ENCODE data around the gene RBM28.

Gene RBM28

DNA sequence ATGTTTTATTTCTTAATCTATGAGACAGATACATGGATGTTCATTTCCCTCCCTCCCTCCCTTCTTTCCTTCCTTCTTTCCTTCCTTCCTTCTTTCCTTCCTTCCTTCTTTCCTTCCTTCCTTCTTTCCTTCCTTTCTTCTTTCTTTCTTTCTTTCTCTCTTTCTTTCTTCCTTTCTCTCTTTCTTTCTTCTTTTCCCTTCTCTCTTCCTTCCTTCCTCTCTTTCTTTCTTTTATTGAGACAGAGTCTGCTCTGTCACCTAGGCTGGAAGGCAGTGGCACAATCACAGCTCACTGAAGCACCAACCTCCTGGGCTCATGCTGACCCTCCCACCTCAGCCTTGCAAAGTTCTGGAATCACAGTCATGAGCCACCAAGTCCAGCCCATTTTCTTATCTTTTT is 23.3 kb upstream of the RBM28 start:
- DNase-seq, result no peak

DNA sequence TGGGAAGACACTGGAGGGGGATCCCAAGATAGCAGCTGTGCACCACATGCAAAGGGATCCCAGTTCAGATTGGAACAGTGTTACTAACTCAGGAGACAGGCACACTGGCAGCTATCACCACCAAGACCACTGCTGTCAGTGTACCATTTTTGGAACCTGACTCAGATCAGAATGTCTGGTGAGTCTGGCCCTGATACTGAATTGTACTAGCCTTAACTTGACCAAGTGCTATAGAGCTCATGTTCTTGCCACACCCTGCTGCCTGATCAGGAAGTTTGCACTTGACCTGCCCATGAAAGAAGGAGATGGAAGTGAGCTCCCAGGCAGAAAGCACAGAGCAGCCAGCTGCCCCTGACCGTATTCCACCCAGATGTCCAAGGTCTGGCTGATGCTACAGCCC is 22.6 kb upstream of the RBM28 start:
- DNase-seq, result no peak

DNA sequence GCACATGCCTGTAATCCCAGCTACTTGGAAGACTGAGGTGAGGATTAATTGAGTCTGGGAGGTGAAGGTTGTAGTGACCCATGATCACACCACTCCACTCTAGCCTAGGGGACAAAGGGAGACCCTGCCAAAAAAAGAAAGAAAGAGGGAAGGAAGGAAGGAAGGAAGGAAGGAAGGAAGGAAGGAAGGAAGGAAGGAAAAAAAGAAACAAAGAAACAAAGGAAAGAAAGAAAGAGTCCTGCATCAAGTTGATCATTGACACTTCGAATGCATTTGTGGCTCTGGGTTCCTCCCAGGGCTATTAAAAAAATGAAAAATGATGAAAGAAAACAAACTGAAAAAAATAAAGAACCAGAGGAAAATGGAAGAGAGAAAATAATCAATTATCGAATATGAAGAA is 21.7 kb upstream of the RBM28 start:
- DNase-seq, result no peak

- no peak for DNase-seq
These were observed 20.6 kb upstream of the RBM28 start for GRCh38 chr7:128364166-128364870.

- no peak for DNase-seq
These were observed 19.6 kb upstream of the RBM28 start for GRCh38 chr7:128363261-128363721.

DNA sequence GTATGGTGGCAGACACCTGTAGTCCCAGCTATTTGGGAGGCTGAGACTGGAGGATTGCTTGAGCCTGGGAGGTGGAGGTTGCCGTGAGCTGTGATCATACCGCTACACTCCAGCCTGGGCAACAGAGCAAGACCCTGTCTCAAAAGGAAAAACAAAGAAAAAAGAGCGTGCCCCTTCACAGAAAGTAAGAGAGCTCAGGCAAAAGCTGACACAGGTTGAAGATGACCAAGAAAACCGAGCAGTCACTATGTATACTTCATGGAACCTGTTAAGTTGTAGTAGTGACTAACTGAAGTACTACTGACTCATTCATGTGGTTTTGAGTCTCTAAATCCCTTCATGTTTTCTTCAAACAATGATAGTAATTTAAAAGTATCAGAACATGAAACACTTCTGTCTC is 19.0 kb upstream of the RBM28 start:
- no peak for DNase-seq

GRCh38 chr7:128361411-128362379 is 18.0 kb upstream of the RBM28 start, which contains the start of gene PRRT4:
Gene PRRT4 (minus strand): TSS chr7:128361690.
- DNase-seq, result no peak

DNA sequence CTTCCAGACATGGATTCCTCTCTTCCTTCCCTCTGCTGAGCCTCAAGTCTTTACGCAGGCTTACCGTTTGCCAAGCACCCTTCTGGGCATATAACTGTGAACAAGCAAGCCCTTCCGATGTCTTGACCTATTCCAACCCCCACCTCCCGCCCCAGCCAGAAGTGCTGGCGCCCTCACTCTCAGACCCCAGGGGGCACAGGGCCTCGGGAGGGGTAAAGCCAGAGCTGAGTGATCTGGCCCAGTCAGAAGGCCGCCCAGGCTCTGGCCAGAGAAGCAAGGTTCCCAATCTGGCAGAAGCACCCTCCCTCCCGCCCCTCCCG is 16.6 kb upstream of the RBM28 start:
- no peak for DNase-seq

DNA sequence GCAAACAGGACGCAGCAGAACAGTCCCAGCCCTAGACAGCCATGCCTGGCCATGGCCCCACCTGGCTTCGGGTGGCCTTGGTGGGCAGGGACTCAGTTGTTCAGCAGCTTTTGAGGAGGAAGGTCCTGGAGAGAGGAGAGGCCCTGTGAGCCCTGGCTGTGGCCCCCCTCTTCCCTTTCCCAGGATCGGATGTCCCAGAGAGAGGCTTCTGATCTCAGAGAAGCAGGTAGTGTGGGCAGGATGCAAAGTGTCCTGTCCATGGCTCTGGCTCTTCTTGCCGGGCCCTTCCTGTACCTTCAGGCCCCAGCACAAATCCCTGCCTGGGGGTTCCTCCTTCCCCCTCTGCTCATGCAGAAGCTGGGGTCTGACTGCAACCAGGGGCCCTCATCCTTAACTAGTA is 16.2 kb upstream of the RBM28 start:
- no peak for DNase-seq

GRCh38 chr7:128359336-128359735 is 15.6 kb upstream of the RBM28 start:
- DNase-seq, result no peak

DNA sequence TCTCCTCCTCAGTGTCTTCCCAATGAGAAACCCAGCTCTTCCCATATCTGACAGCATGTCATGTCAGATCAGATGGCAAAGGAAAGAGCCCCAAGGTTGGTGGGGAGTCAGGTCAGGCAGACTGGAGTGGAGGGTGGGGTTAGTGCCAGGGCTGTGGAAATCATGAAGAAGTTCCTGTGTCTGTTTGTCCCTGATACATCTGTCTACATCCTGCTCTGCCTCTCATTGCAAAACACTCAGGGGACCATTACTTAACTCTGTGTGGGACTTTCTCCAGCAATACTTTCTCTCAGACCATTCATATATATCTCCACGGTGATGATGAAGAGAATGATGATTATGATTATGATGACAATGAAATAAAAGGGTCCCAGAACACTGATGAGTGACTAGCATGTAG is 14.5 kb upstream of the RBM28 start:
- no peak for DNase-seq

DNA sequence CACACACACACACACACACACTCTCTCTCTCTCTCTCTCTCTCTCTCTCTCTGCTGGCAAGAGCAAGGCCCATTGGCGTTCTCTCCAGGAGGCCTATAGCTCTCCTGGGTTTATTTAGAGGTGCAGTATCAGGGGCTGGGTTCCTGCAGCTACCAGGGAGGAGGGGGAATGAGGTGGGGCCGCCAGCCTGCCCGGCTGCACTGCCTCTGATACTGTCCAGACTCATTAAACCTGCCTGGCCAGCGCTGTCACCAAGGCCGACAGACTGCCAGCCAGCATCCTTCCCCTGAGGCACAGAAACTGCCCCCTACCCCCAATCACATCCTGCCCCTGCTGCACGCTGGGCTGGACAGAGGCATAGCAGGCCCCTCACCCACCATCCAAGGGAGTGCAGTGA is 13.5 kb upstream of the RBM28 start:
- DNase-seq, result no peak

DNA sequence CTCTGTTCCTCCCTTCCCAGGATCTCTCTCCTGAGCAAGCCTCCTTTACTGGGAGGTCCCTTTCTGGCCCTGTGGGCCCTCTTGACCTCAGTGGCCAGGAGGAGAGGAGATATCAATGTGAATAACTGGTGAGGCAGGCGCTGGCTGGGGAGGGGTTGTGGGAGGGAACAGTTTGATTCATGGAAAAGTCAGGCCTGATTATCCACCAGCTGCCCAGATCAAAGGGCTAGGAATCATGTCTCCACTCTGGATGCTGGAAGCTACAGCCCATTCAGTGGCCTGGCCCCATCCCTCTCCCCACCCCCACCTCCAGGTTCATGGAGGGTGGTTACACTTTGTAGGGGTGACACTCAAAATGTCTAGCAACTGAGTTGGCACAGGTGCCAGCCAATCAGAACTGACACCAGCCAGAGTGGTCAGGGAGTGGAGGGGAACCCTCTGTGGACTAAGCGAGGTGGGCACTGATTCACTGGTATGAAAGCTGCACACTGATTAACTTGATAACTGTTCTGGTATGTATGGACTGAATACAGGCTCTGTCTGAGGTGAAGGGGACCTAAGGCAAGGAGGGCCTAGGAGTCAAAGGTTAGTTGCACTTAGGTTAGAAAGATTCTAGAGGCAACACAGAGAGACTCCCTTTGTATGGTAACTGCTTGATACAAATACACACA is 13.0 kb upstream of the RBM28 start:
- no peak for DNase-seq

DNA sequence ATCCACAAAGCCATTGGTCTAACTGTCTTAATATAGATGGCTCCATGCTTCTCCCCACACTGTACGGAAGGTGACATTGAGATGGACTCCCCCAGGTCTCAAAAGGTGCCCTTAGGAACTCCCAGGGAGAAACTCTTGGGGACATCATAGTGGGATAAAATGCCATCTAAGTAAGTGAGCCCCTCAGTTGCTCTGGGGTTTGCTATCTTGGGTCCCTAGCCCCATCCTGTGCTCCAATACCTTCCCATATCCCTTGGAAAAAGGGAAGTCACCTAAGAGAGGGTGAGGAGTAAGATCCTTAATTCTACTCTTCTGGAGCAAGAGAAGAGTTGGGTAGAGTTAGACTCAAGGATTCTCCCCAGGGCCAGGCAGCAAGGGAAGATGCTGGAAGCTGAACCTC is 9.9 kb upstream of the RBM28 start:
- no peak for DNase-seq

DNA sequence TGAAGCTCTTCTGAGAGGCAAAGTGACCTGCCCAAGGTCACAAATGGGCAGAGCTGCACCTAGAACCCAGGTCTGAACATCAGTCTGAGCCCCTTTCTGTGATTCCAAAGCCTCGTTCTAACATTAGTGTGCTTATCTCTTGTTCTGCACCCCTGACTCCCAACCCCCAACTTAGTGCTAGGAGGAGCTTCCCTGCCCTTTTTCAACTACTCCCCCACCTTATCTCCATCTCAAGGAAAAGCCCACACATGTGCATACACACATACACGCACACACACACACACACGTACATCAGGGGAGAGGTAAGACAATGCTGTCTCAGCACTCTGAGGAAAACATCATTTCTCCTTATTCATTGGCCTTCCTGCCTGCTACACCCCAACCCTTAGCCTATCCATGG is 9.5 kb upstream of the RBM28 start:
- no peak for DNase-seq

DNA sequence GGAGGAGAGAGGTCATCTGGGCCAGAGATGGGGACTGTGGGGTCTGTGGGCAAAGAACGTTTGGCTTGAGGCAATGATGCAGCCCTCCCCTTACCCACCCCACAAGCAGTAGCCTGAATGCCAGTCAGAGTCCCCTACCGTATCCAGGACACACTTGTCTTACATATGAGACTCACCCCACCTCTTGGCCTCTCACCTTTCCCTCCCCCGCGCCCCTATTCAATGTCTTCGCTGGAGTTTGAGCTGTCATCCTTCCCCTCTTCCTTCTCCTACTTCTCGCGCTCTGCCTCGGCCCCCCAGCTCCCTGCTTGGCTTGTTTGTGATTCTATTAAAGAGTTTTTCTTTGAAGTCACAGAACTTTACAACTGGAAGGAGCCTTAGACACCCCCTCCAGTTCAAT is 8.9 kb upstream of the RBM28 start:
- DNase-seq, result no peak

DNA sequence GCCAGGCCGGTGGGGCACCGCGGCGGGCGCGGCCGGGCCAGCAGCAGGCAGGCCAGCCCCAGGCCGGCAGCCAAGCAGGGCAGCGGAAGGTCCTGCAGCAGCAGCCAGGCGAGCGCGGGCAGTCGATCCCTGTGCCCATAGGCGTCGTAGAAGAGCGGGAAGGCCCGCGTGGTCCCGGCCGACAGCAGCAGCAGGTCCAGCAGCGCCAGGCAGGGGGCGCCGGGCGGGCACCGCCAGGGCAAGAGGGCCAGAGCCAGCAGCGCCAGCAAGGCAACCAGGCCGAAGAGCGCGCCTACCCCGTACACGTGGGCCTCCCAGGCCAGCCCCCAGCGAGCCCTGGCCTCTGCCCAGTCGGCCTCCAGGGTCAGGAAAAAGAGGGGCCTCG is 8.4 kb upstream of the RBM28 start:
- DNase-seq, result peak; percentile 31

DNA sequence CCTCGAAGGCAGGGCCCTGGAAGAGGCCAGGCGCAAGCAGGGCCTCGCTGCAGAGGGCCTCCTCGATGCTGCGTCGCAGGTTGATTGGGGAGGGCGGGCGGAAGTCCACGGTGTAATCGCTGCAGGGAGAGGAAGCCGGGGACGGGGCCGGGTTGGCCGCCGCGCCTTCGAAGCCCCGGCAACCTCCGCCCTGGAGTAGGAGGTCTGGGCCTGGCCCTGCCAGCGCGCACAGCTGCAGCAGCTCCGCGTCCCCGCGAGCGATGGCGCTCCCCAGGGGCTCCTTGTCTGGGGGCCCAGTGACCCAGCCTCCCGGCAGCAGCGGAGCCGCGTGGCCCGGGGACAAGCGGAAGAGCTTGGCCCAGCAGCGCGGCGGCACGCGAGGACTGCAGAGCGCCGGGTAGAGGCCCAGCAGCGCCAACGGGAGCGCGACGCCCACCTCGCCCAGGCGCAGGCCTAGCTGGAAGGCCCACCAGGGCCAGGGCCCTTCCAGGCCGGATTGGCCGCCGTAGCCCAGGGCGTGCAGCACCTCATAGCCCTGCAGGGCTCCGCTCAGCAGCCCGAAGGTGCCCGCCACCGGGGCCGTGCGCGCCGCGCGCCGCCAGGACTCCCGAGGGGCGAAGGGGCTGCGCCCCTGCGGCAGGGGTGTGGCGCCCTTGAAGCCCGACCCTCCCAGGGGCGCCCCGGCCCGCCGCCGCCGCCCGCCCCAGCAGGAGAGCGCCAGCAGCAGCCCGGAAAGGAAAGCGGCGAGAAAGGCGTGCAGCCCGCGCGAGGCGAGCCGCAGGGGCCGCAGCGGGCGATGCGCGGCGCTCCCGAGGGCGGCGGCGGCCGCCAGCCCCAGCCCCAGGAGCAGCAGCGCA is 7.8 kb upstream of the RBM28 start:
- DNase-seq, result no peak

GRCh38 chr7:128350708-128351295 is 7.1 kb upstream of the RBM28 start:
- no peak for DNase-seq

GRCh38 chr7:128349466-128349825 is 5.7 kb upstream of the RBM28 start:
- DNase-seq, result no peak

- no peak for DNase-seq
These were observed 4.0 kb upstream of the RBM28 start for GRCh38 chr7:128347647-128348097.

- DNase-seq, result no peak
These were observed 695 bp upstream of the RBM28 start for GRCh38 chr7:128344431-128344774.

DNA sequence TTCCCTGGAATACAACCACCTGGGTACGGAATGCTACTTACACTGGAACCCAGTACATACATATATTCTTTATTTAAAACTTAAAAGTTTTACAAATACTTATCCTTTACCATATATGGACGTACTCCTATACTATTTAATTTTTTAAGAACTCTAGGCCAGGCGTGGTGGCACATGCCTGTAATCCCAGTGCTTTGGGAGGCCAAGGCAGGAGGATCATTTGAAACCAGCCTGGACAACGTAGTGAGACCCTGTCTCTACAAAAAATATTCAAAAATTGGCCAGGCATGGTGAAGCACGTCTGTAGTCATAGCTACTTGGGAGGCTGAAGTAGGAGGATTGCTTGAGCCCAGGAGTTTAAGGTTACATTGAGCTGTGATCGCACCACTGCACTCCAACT is 2.0 kb downstream of the RBM28 start:
- DNase-seq, result no peak

Measured in NCI-H510A (cell line).